IPS-18a (cell line): ENCODE data around the gene KRT35.

Source experiments
- H3K27ac ChIP-seq: one replicate; pipeline ENCODE4 v1.5.1; 2013; ENCODE audit warnings: low read length
- H3K27me3 ChIP-seq: one replicate; pipeline ENCODE4 v1.6.1; 2013; ENCODE audit warnings: mild to moderate bottlenecking, low read length; ENCODE audit not compliant: control insufficient read depth, insufficient read depth
- H3K36me3 ChIP-seq: one replicate; pipeline ENCODE4 v1.6.1; 2013; ENCODE audit warnings: low read depth, low read length; ENCODE audit not compliant: control insufficient read depth
- H3K4me1 ChIP-seq: one replicate; pipeline ENCODE4 v1.6.1; 2013; ENCODE audit warnings: low read depth, low read length; ENCODE audit not compliant: control insufficient read depth
- H3K4me3 ChIP-seq: one replicate; pipeline ENCODE4 v1.5.1; 2013; ENCODE audit warnings: low read length
- H3K9ac ChIP-seq: one replicate; pipeline ENCODE4 v1.6.1; 2013; ENCODE audit warnings: mild to moderate bottlenecking, low read length, moderate library complexity
- H3K9me3 ChIP-seq: one replicate; pipeline ENCODE4 v1.6.1; 2013; ENCODE audit warnings: low read depth, low read length; ENCODE audit not compliant: control insufficient read depth

KRT35 gene

DNA sequence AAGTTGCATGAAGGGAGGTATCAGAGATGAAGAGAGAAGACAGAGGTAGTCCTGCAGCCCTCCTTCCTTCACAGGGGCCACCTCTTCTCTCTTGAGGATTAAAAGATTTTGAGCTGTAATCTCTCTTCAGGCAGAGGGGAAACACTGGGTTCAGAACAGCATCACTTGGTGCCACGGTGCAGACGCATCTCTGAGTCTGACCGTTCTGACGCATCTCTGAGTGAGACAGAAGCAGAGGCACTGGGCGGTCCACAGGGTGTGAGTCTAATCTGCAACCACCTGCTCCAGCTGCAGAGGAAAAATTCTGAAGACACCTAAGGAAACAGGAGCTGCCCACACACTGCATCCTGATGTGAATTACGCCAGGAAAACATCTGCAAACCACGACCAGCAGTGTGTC is 51.3 kb downstream of the KRT35 start:
- H3K36me3 ChIP-seq, result no peaks in the 10 kb centered on the region
- no peaks in the 10 kb centered on the region for H3K9me3 ChIP-seq
- H3K27ac ChIP-seq, result no peak overlapping the region
- no peak overlapping the region for H3K9ac ChIP-seq
- peaks cover 7% of the 10 kb centered on the region for H3K4me1 ChIP-seq
- no peak overlapping the region for H3K4me3 ChIP-seq
- no peaks in the 10 kb centered on the region for H3K27me3 ChIP-seq

DNA sequence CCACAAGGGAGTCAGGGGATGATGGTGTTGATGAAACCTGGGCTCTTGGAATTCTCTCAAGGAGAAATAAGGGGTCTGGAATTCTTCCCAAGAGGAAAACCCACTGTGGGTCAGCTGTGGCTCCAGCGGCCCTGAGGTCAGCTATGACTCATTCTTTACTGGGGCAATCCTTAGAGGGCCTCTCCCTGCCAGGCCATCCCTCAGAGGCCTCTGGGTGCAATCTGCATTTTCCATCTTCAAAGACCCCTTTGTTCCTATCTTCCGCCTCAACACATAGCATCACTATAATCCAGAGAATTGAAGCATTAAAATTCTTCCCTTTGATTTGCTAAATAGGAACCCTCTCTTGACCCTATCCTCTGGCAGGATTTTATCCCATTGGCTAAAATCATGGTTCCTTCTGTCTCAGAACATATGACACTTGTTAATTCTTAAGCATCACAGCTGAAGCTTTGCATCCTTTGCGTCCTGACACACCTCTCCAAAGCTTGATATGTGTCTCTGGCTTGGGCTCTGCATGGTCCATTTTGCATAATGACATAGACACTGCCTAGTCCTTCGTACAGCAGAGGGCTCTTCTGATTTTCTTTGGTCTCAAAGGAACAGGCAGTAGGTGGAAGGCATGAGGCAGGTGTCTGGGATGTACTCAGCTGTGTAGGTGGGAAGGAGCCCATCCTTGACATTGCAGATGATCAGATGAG is 52.2 kb downstream of the KRT35 start:
- H3K4me1 ChIP-seq, result peaks cover 7% of the 10 kb centered on the region
- H3K9ac ChIP-seq, result no peak overlapping the region
- H3K27ac ChIP-seq, result no peak overlapping the region
- no peaks in the 10 kb centered on the region for H3K36me3 ChIP-seq
- H3K4me3 ChIP-seq, result no peak overlapping the region
- H3K27me3 ChIP-seq, result no peaks in the 10 kb centered on the region
- no peaks in the 10 kb centered on the region for H3K9me3 ChIP-seq
